ENCODE measurements around the gene LMLN.
"Not testable (repeated sequence)": the region's sequence is repeated elsewhere in the genome, so short reads cannot be mapped to it uniquely, and the experiment has no call there.

Gene LMLN

DNA sequence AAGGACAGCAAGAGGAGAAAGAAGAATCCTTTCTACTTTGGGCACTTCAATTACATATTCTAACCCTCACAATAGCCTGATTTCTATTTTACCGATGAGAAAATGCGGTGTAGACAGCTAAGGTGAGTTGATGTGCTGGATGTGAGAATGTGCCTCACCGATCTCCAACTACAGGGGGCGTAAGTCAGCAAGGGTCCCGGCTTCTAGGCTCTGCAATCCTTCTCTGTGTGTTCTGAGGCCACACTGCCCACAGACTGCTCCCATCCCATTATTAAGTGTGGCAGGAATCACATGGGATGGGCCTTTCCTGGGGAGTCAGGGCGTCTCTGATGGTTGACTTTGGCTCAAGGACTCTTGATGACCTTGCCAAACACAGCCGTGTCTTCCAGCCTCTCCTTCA, 33.6 kb upstream of the LMLN start:
- Histone ChIP-seq H3K4me3 (ENCODE audit: low read depth, low read length) (no peak overlapping the region), H3K79me2 (no peaks in the 10 kb centered on the region), H3K9me3 (ENCODE audit: control insufficient read depth, low read length) (no peaks in the 10 kb centered on the region), H2AFZ (no peak overlapping the region), H3K27me3 (ENCODE audit: control insufficient read depth, insufficient read depth, low read length) (no peaks in the 10 kb centered on the region), H3K27ac (no peak overlapping the region), H3K4me1 (no peaks in the 10 kb centered on the region), H3K36me3 (ENCODE audit: control insufficient read depth, insufficient read depth, low read length) (no peaks in the 10 kb centered on the region), H3K9ac (no peak overlapping the region), H3K4me2 (ENCODE audit: low read length) (no peak overlapping the region)
- TF ChIP-seq, protein P1, sequence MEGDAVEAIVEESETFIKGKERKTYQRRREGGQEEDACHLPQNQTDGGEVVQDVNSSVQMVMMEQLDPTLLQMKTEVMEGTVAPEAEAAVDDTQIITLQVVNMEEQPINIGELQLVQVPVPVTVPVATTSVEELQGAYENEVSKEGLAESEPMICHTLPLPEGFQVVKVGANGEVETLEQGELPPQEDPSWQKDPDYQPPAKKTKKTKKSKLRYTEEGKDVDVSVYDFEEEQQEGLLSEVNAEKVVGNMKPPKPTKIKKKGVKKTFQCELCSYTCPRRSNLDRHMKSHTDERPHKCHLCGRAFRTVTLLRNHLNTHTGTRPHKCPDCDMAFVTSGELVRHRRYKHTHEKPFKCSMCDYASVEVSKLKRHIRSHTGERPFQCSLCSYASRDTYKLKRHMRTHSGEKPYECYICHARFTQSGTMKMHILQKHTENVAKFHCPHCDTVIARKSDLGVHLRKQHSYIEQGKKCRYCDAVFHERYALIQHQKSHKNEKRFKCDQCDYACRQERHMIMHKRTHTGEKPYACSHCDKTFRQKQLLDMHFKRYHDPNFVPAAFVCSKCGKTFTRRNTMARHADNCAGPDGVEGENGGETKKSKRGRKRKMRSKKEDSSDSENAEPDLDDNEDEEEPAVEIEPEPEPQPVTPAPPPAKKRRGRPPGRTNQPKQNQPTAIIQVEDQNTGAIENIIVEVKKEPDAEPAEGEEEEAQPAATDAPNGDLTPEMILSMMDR (IDR thresholded peaks at IDR 0.05): no peak

DNA sequence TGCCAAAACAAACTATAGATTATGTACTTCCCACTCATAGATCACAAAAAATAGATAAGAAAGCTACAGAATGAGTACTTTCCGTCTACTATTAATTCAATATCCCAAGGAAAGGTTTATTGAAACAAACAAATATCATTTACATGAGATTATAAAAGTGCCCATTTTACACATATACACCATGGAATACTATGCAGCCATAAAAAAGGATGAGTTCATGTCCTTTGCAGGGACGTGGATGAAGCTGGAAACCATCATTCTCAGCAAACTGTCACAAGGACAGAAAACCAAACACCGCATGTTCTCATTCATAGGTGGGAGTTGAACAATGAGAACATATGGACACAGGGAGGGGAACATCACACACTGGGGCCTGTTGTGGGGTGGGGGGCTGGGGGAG, 32.4 kb upstream of the LMLN start:
- not testable (repeated sequence) for H3K4me3 ChIP-seq (ENCODE audit: low read depth, low read length)

DNA sequence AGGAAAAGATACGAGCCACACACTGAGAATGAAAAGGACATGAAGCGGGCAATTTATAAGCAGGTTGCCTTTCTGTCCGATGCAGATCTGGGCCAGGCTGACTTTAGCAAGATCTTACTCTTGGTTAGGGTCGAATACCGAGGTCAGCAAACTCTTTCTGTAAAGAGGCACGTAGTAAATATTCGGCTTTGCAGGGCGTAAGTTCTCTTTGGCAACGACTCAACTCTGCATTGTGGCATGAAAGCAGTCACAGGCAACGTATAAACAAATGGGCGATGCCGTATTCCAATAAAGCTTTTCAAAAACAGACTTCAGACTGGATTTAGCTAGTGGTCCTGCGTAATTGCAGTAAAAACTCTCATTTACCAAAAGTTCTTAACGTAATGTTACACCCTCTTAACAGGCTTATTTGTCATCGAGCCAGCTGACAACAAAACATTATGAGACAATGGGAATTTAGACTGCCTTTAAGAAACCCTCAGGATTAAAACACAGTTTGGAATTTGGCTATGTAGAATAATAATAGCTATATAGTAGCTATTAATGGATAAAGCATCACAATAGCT, 23.1 kb upstream of the LMLN start:
- Histone ChIP-seq H3K9me3 (ENCODE audit: control insufficient read depth, low read length) (no peaks in the 10 kb centered on the region), H2AFZ (no peak overlapping the region), H3K79me2 (no peaks in the 10 kb centered on the region), H3K4me3 (ENCODE audit: low read depth, low read length) (peak overlapping the region; percentile 2), H3K27ac (no peak overlapping the region), H3K4me1 (no peaks in the 10 kb centered on the region), H3K36me3 (ENCODE audit: control insufficient read depth, insufficient read depth, low read length) (no peaks in the 10 kb centered on the region), H3K9ac (no peak overlapping the region), H3K27me3 (ENCODE audit: control insufficient read depth, insufficient read depth, low read length) (no peaks in the 10 kb centered on the region), H3K4me2 (ENCODE audit: low read length) (peak overlapping the region; percentile 38)
- TF ChIP-seq, protein P1 (IDR thresholded peaks at IDR 0.05): no peak

More for the DNA sequence above, 32.4 kb upstream of the LMLN start:
- not testable (repeated sequence) for H3K36me3 ChIP-seq (ENCODE audit: control insufficient read depth, insufficient read depth, low read length); H2AFZ ChIP-seq; H3K79me2 ChIP-seq; H3K9ac ChIP-seq; H3K27ac ChIP-seq; H3K4me1 ChIP-seq; H3K9me3 ChIP-seq (ENCODE audit: control insufficient read depth, low read length); H3K27me3 ChIP-seq (ENCODE audit: control insufficient read depth, insufficient read depth, low read length); H3K4me2 ChIP-seq (ENCODE audit: low read length)

DNA sequence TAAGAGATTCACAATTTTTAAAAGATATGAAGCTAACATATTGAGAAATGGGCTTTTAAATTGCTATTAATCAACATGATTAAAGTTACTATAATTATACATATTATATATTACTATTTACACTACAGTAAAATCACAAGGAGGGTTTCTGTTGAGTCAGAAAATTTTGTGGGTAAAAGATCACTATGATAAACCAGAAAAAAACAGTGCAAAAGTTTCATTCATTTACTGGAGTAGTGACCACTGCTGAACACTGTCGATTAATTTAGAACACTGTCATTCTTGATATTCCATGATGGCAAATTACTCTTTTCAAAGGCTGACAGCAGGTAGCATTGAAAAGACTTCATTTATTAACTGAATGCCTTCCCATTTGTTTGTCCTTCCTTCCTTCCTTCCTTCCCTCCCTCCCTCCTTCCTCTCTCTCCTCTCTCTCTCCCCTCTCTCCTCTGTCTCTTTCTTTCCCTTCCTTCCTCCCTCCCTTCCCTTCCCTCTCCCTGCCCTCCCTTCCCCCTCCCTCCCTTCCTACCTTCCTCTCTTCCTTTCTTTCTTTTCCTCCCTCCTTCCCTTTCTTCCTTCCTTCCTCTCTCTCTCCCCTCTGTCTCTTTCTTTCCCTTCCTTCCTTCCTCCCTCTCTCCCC, 19.2 kb upstream of the LMLN start:
- Histone ChIP-seq H3K27ac (no peak overlapping the region), H3K4me2 (ENCODE audit: low read length) (no peak overlapping the region), H3K27me3 (ENCODE audit: control insufficient read depth, insufficient read depth, low read length) (no peaks in the 10 kb centered on the region), H3K36me3 (ENCODE audit: control insufficient read depth, insufficient read depth, low read length) (no peaks in the 10 kb centered on the region), H3K4me1 (no peaks in the 10 kb centered on the region), H2AFZ (no peak overlapping the region), H3K9me3 (ENCODE audit: control insufficient read depth, low read length) (no peaks in the 10 kb centered on the region), H3K4me3 (ENCODE audit: low read depth, low read length) (no peak overlapping the region), H3K9ac (no peak overlapping the region), H3K79me2 (no peaks in the 10 kb centered on the region)
- TF ChIP-seq, protein P1 (IDR thresholded peaks at IDR 0.05): no peak

DNA sequence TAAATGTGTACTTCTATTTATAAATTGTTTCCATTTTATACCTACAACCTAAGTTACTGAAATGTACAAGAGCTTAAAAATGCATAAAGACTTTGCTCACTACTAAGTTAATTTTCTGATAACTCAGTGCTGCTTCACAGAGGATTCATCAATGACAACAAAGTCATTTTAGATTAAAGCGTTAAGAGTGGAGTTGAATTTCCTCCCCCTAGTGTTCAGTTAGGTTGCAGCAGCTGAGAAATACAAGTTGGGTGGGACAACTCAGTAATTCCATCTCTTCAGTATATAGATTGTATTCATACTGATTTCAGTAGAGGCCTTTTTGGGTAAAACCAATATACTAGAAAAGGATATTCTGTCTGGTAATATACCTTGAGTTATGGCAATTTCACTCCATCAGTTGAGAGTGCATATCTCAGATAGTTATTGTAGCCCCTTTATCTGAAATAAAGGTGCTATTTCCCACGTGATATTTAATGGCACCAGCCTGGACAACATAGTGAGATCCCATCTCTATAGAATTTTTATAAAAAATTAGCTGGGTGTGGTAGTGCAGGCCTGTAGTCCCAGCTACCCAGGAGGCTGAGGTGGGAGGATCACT, 17.0 kb upstream of the LMLN start:
- Histone ChIP-seq H3K4me3 (ENCODE audit: low read depth, low read length) (no peak overlapping the region), H3K27me3 (ENCODE audit: control insufficient read depth, insufficient read depth, low read length) (no peaks in the 10 kb centered on the region), H3K79me2 (no peaks in the 10 kb centered on the region), H3K27ac (no peak overlapping the region), H3K4me2 (ENCODE audit: low read length) (no peak overlapping the region), H3K9me3 (ENCODE audit: control insufficient read depth, low read length) (no peaks in the 10 kb centered on the region), H3K9ac (no peak overlapping the region), H3K4me1 (no peaks in the 10 kb centered on the region), H2AFZ (no peak overlapping the region), H3K36me3 (ENCODE audit: control insufficient read depth, insufficient read depth, low read length) (no peaks in the 10 kb centered on the region)
- TF ChIP-seq, protein P1 (IDR thresholded peaks at IDR 0.05): peak; percentile 67

Measured in parathyroid adenoma (tissue), 2 donors.